ENCODE data around the gene SLC5A10.

The SLC5A10 gene

DNA sequence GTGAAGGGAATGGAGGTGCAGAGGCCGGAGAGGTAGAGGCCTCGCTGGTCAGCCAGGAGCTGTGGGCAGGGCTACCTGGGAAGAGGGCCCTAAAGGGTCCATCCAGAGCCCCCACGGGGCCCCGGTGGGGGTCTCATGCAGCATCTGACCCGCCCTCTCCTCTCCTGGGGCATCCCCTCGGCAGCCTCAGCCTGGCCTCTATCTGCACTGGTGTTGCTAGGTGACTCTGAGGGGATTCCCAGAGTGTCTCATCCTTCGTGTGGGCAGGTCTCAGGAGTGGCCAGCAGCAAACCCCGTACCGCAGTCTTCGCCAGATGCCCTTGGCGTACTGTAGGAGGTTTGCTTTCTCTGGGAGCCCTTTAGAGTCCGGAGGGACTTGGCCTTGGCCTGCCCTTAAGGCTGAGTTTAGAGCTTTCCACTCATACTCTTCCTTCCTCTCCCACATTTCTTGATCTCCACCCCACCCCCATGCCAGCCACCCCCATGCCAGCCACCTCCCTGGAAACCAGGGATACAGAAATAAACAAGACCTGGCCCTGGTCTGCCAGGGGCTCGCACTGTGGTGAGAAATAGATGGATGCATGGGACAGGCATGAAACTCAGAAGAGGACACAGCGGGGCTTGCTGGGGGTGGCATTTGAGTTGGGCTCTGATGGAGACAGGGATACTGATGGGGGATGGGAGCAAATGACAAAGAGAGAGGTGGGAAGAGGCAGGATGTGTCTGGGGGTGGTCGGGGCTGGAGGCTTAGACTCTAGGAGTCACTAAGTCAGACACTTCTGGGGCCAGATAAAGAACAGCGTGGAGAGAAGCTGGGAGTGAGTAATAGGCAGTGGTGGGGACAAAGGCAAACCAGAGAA lies 9.9 kb downstream of the SLC5A10 start:
- Histone ChIP-seq H3K4me3 (ENCODE audit: low read length in 2 of 2) (no peak overlapping the region), H3K4me1 (ENCODE audit: control insufficient read depth in 2 of 2, insufficient read depth in 1 of 2, low read depth in 1 of 2, low read length in 2 of 2) (peaks cover 21 to 23% of the 10 kb centered on the region in 2 donors), H3K9ac (ENCODE audit: low read depth, low read length, poor library complexity) (no peak overlapping the region), H3K23ac (ENCODE audit: low read depth, low read length, poor library complexity) (no peak overlapping the region), H3K27ac (replicated peaks; ENCODE audit: low read length) (no peak overlapping the region), H4K91ac (ENCODE audit: low read depth, low read length, poor library complexity) (no peak overlapping the region), H3K27me3 (ENCODE audit: control insufficient read depth in 3 of 3, insufficient read depth in 3 of 3, low read depth in 1 of 3, low read length in 3 of 3) (no peaks in the 10 kb centered on the region), H3K4ac (ENCODE audit: low read length) (no peak overlapping the region), H2BK15ac (ENCODE audit: low read length) (peak overlapping the region; percentile 69), H3K14ac (ENCODE audit: low read length) (no peak overlapping the region), H3K18ac (ENCODE audit: low read length) (peak overlapping the region; percentile 25), H2BK5ac (ENCODE audit: low read length) (peak overlapping the region; percentile 83), H2AFZ (ENCODE audit: low read length) (peak overlapping the region; percentile 76), H3K36me3 (replicated peaks in 1 of 2; ENCODE audit: control insufficient read depth in 2 of 2, insufficient read depth in 2 of 2, low read length in 2 of 2) (no peaks in the 10 kb centered on the region), H3K79me1 (ENCODE audit: low read depth, low read length) (no peaks in the 10 kb centered on the region), H2AK5ac (ENCODE audit: low read depth, low read length) (peak overlapping the region; percentile 85), H4K8ac (ENCODE audit: low read depth, low read length) (no peak overlapping the region), H3K9me3 (replicated peaks in 1 of 2; ENCODE audit: control insufficient read depth in 2 of 2, insufficient read depth in 1 of 2, low read depth in 1 of 2, low read length in 2 of 2) (no peaks in the 10 kb centered on the region), H3K4me2 (ENCODE audit: insufficient read depth, low read length, poor library complexity, severe bottlenecking) (no peak overlapping the region), H2BK12ac (ENCODE audit: low read length) (no peak overlapping the region), H2BK120ac (ENCODE audit: low read depth, low read length) (peak overlapping the region; percentile 53)
- no CpG with 5 or more reads among the region's 16 CpGs for WGBS, 2 donors (ENCODE audit: extremely low coverage in 2 of 2, insufficient read length in 2 of 2, insufficient replicate concordance in 1 of 2)
- no peak for DNase-seq (ENCODE audit: low spot score)

DNA sequence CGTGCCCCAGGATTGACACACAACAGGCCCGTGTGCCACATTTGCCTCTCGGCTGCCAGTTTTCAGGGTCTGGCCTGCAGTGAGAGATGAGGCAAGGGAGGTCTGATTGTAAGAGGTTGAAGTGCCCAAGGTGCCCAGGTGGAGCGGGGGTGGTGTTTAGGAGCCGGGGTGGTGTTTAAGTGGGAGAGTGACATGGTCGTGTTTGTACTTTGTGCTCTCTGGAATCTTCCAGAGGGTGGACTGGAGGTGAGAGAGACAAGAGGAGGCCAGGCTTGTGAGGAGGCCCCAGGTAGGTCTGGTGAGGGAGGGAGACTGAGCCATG lies 10.5 kb downstream of the SLC5A10 start:
- Histone ChIP-seq H2AK5ac (ENCODE audit: low read depth, low read length) (peak overlapping the region; percentile 72), H3K18ac (ENCODE audit: low read length) (peak overlapping the region; percentile 20), H4K91ac (ENCODE audit: low read depth, low read length, poor library complexity) (no peak overlapping the region), H3K23ac (ENCODE audit: low read depth, low read length, poor library complexity) (no peak overlapping the region), H2BK5ac (ENCODE audit: low read length) (no peak overlapping the region), H3K79me1 (ENCODE audit: low read depth, low read length) (no peaks in the 10 kb centered on the region), H3K4me3 (ENCODE audit: low read length in 2 of 2) (no peak overlapping the region), H3K14ac (ENCODE audit: low read length) (no peak overlapping the region), H3K9me3 (replicated peaks in 1 of 2; ENCODE audit: control insufficient read depth in 2 of 2, insufficient read depth in 1 of 2, low read depth in 1 of 2, low read length in 2 of 2) (no peaks in the 10 kb centered on the region), H3K27me3 (ENCODE audit: control insufficient read depth in 3 of 3, insufficient read depth in 3 of 3, low read depth in 1 of 3, low read length in 3 of 3) (no peaks in the 10 kb centered on the region), H3K4ac (ENCODE audit: low read length) (no peak overlapping the region), H4K8ac (ENCODE audit: low read depth, low read length) (no peak overlapping the region), H3K36me3 (replicated peaks in 1 of 2; ENCODE audit: control insufficient read depth in 2 of 2, insufficient read depth in 2 of 2, low read length in 2 of 2) (no peaks in the 10 kb centered on the region), H3K4me1 (ENCODE audit: control insufficient read depth in 2 of 2, insufficient read depth in 1 of 2, low read depth in 1 of 2, low read length in 2 of 2) (peaks cover 26 to 28% of the 10 kb centered on the region in 2 donors), H2BK15ac (ENCODE audit: low read length) (peak overlapping the region; percentile 23), H3K9ac (ENCODE audit: low read depth, low read length, poor library complexity) (no peak overlapping the region), H3K4me2 (ENCODE audit: insufficient read depth, low read length, poor library complexity, severe bottlenecking) (no peak overlapping the region), H2AFZ (ENCODE audit: low read length) (peak overlapping the region; percentile 76), H3K27ac (replicated peaks; ENCODE audit: low read length) (no peak overlapping the region), H2BK120ac (ENCODE audit: low read depth, low read length) (no peak overlapping the region), H2BK12ac (ENCODE audit: low read length) (no peak overlapping the region)
- DNase-seq (ENCODE audit: low spot score) = no peak
- WGBS, 2 donors (ENCODE audit: extremely low coverage in 2 of 2, insufficient read length in 2 of 2, insufficient replicate concordance in 1 of 2) = no CpG with 5 or more reads among the region's 6 CpGs

DNA sequence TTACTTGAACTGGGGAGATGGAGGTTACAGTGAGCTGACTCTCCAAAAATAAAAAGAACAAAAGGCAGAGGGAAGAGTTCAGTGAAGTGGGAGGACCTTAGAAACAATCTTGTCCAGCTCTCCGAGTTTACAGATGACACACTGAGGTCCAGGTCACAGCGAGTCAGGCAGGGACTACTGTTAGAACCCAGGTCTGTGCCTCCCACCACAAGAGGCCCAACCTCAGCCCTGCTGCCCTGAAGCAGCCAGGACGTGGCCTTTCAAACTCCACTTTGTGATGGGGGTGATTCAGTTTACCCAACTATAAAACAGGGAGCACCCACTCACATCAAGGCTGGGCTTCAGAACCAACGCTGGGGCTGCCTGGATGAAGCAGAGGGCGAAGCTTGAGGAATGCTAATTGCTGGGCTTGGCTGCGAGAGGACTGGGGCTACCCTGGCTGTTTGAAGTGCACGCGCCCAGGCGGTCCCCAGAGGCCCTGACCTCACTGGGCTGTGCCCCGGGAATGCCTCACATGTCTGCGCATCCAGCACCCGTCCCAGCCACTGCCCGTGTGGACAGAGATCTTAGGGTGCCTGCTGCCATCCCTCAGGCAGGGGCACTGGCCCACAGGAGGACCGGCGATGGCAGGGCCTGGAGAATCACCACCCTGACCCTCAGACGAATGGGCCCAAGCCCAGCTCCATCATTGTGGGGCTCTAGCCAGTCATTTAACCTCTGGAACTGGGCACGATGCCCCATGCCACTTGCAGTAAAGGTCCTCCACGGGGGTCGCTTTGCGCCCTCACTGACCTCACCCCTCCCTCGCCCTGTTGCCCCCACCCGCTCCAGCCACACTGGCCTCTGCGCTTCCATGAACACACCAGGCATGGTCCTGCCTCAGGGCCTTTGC lies 11.4 kb downstream of the SLC5A10 start:
- H3K4me3 ChIP-seq (ENCODE audit: low read length in 2 of 2) = no peak overlapping the region
- peaks cover 35 to 36% of the 10 kb centered on the region in 2 donors for H3K4me1 ChIP-seq (ENCODE audit: control insufficient read depth in 2 of 2, insufficient read depth in 1 of 2, low read depth in 1 of 2, low read length in 2 of 2)
- peak overlapping the region; percentile 1 for H3K4ac ChIP-seq (ENCODE audit: low read length)
- H2BK12ac ChIP-seq (ENCODE audit: low read length) = peak overlapping the region; percentile 91
- no peak overlapping the region for H4K91ac ChIP-seq (ENCODE audit: low read depth, low read length, poor library complexity)
- no peaks in the 10 kb centered on the region for H3K9me3 ChIP-seq (replicated peaks in 1 of 2; ENCODE audit: control insufficient read depth in 2 of 2, insufficient read depth in 1 of 2, low read depth in 1 of 2, low read length in 2 of 2)
- H2BK120ac ChIP-seq (ENCODE audit: low read depth, low read length) = peak overlapping the region; percentile 10
- H3K4me2 ChIP-seq (ENCODE audit: insufficient read depth, low read length, poor library complexity, severe bottlenecking) = no peak overlapping the region
- H3K18ac ChIP-seq (ENCODE audit: low read length) = peak overlapping the region; percentile 89
- no CpG with 5 or more reads among the region's 23 CpGs for WGBS, 2 donors (ENCODE audit: extremely low coverage in 2 of 2, insufficient read length in 2 of 2, insufficient replicate concordance in 1 of 2)
- no peaks in the 10 kb centered on the region for H3K27me3 ChIP-seq (ENCODE audit: control insufficient read depth in 3 of 3, insufficient read depth in 3 of 3, low read depth in 1 of 3, low read length in 3 of 3)
- peak overlapping the region; percentile 83 for H3K14ac ChIP-seq (ENCODE audit: low read length)
- no peaks in the 10 kb centered on the region for H3K79me1 ChIP-seq (ENCODE audit: low read depth, low read length)
- no peak overlapping the region for H2AFZ ChIP-seq (ENCODE audit: low read length)
- peak overlapping the region; percentile 50 for H3K23ac ChIP-seq (ENCODE audit: low read depth, low read length, poor library complexity)
- no peak overlapping the region for H4K8ac ChIP-seq (ENCODE audit: low read depth, low read length)
- H3K9ac ChIP-seq (ENCODE audit: low read depth, low read length, poor library complexity) = no peak overlapping the region
- DNase-seq (ENCODE audit: low spot score) = no peak
- peak overlapping the region; percentile 99 for H2AK5ac ChIP-seq (ENCODE audit: low read depth, low read length)
- H2BK15ac ChIP-seq (ENCODE audit: low read length) = peak overlapping the region; percentile 98
- H3K36me3 ChIP-seq (replicated peaks in 1 of 2; ENCODE audit: control insufficient read depth in 2 of 2, insufficient read depth in 2 of 2, low read length in 2 of 2) = no peaks in the 10 kb centered on the region
- H2BK5ac ChIP-seq (ENCODE audit: low read length) = peak overlapping the region; percentile 95
- H3K27ac ChIP-seq (replicated peaks; ENCODE audit: low read length) = no peak overlapping the region

DNA sequence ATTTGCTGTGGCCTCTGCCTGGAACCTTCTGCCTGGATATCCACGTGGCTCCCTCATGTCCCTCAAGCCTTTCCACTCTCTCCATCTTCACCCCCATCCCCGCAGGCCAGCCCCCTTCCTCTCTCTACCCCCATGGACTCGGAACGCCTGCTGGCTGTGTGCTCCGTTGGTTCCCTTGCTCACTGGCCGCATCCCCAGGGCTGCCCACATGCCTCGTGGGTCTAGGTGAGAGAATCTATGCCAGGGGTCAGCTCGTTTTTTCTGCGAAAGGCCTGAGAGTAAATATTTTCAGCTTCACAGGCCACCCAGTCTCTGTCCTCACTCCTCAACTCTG lies 12.0 kb downstream of the SLC5A10 start:
- Histone ChIP-seq H3K36me3 (replicated peaks in 1 of 2; ENCODE audit: control insufficient read depth in 2 of 2, insufficient read depth in 2 of 2, low read length in 2 of 2) (no peaks in the 10 kb centered on the region), H3K4me3 (ENCODE audit: low read length in 2 of 2) (no peak overlapping the region), H3K4me2 (ENCODE audit: insufficient read depth, low read length, poor library complexity, severe bottlenecking) (no peak overlapping the region), H4K91ac (ENCODE audit: low read depth, low read length, poor library complexity) (no peak overlapping the region), H3K9me3 (replicated peaks in 1 of 2; ENCODE audit: control insufficient read depth in 2 of 2, insufficient read depth in 1 of 2, low read depth in 1 of 2, low read length in 2 of 2) (no peaks in the 10 kb centered on the region), H2AFZ (ENCODE audit: low read length) (no peak overlapping the region), H3K23ac (ENCODE audit: low read depth, low read length, poor library complexity) (no peak overlapping the region), H3K18ac (ENCODE audit: low read length) (peak overlapping the region; percentile 89), H2BK5ac (ENCODE audit: low read length) (peak overlapping the region; percentile 95), H2BK12ac (ENCODE audit: low read length) (peak overlapping the region; percentile 97), H3K79me1 (ENCODE audit: low read depth, low read length) (peaks cover 3% of the 10 kb centered on the region), H3K9ac (ENCODE audit: low read depth, low read length, poor library complexity) (no peak overlapping the region), H3K14ac (ENCODE audit: low read length) (no peak overlapping the region), H3K4me1 (ENCODE audit: control insufficient read depth in 2 of 2, insufficient read depth in 1 of 2, low read depth in 1 of 2, low read length in 2 of 2) (peaks cover 39 to 40% of the 10 kb centered on the region in 2 donors), H3K27me3 (ENCODE audit: control insufficient read depth in 3 of 3, insufficient read depth in 3 of 3, low read depth in 1 of 3, low read length in 3 of 3) (no peaks in the 10 kb centered on the region), H2AK5ac (ENCODE audit: low read depth, low read length) (peak overlapping the region; percentile 99), H2BK15ac (ENCODE audit: low read length) (peak overlapping the region; percentile 98), H3K27ac (replicated peaks; ENCODE audit: low read length) (no peak overlapping the region), H3K4ac (ENCODE audit: low read length) (peak overlapping the region; percentile 71), H2BK120ac (ENCODE audit: low read depth, low read length) (peak overlapping the region; percentile 10), H4K8ac (ENCODE audit: low read depth, low read length) (no peak overlapping the region)
- no peak for DNase-seq (ENCODE audit: low spot score)
- WGBS, 2 donors (ENCODE audit: extremely low coverage in 2 of 2, insufficient read length in 2 of 2, insufficient replicate concordance in 1 of 2) = no CpG with 5 or more reads among the region's 9 CpGs

All from neuronal stem cell (in vitro differentiated cells).